Psoas muscle (tissue), 8 donors: ENCODE measurements around the gene DALRD3. TPM values are rescaled to one million over a fixed set of nuclear protein-coding genes. Genes with fewer than 3 reads are reported as not detected.
A peak's percentile ranks its signal among the peaks of the same experiment; 100 is the strongest.

Experiments
- ATAC-seq, 4 donors: fragments of 200-7000 bp; cut with Tn5 transposase; one replicate each; pipeline ENCODE4 v1.9.1; 2020; ENCODE audit warnings: moderate library complexity in 3 of 4, mild to moderate bottlenecking in 2 of 4
- DNase-seq, 2 donors: peaks; one replicate each; pipeline ENCODE4 v3.0.0-alpha.2; 2020
- H3K27ac ChIP-seq: fragments of 200-600 bp; one replicate; pipeline ENCODE4 v1.8.0; 2022
- H3K27me3 ChIP-seq, 3 donors: fragments of 200-600 bp in 1 of 3; one replicate each; pipeline versions ENCODE4 v1.6.1 to v1.8.0; 2013 to 2022; ENCODE audit warnings: low read length in 2 of 3, mild to moderate bottlenecking in 2 of 3, moderate library complexity in 1 of 3; ENCODE audit not compliant: insufficient read depth in 3 of 3
- H3K36me3 ChIP-seq, 2 donors: fragments of 200-600 bp in 1 of 2; one replicate each; pipeline versions ENCODE4 v1.6.1 to v1.8.0; 2013 to 2022; ENCODE audit warnings: low read depth in 1 of 2, mild to moderate bottlenecking in 1 of 2, moderate library complexity in 1 of 2; ENCODE audit not compliant: insufficient read depth in 1 of 2
- H3K4me1 ChIP-seq: fragments of 200-600 bp; one replicate; pipeline ENCODE4 v1.8.0; 2022
- H3K4me3 ChIP-seq: fragments of 200-600 bp; one replicate; pipeline ENCODE4 v1.8.0; 2022; ENCODE audit warnings: mild to moderate bottlenecking
- H3K9me3 ChIP-seq: fragments of 200-600 bp; one replicate; pipeline ENCODE4 v1.8.0; 2022
- WGBS, 3 donors: extraction: QIAGEN DNeasy Blood & Tissue Kit; methylation state at CpG; one replicate each; pipeline versions ENCODE4 v1.1.6 to v1.1.7; 2013; 5-methylcytosine and 5-hydroxymethylcytosine counted together
- intact Hi-C, 2 donors: fragments of 100-400 bp; cut with DNase I; formaldehyde crosslinking; loops; one replicate each; pipeline versions ENCODE4 v1.11.0 to v1.14.2; 2022
- polyA plus RNA-seq, 3 donors: library from polyadenylated mRNA; stranded (reverse); fragments of 200-250 nt; gene quantifications; one replicate each; pipeline ENCODE4 v1.2.3, GENCODE V29; 2013
- total RNA-seq, 4 donors: library from RNA; stranded (reverse); fragmentation: NEBNext Ultra II Directional in 2 of 4; extraction: Animal tissue kit (Norgen Biotek cat#: 25700) in 2 of 4; gene quantifications; one replicate each; pipeline versions ENCODE4 v1.2.1 to v1.2.4, GENCODE V29; 2021 to 2023
- TF ChIP-seq, protein P1 (sequence below): fragments of 200-600 bp; IDR thresholded peaks from one replicate; pipeline ENCODE4 v1.8.0; 2022; ENCODE audit warnings: antibody characterized with exemption
- donor health status: healthy with polysubstance abuse.
- donor health status: DM: no; HTN: no; CAD: no; lungs with moderate emphysema.
- donor health status: Bipolar disorder and iron deficiency.
- donor health status: healthy.
- donor health status: DM: yes; HTN: yes; CAD: no.
- donor health status: DM: no; HTN: no; CAD: no.
- donor health status: DM: no; HTN: no; CAD: no.
- donor health status: DM: yes; HTN: yes; CAD: no.

The DALRD3 gene
- total and polyA plus RNA-seq, 7 donors, result 7.5 to 19.9 (median 10.4) TPM

DNA sequence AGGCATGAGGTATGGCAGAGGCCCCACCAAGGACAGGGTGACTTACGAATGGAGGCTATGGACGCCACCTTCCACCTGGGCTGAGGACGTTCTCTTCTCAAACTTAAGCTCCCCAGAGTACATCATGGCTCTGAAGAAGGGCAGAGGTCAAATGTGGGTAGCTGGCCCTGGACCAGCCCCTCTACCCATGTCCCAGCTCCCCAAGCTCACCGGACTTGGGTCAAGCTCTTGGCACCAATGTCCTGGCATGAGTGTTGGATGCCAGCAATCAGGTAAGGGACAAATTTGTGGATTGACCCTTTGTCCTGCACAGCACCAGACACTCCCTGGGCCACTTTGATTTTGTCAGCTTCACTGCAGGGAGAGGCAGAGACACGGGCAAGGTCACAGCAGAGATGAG, 6.1 kb upstream of the DALRD3 start:
- intact Hi-C loops, result no loop called here
- H3K36me3 ChIP-seq, result peaks cover 5 to 53% of the 10 kb centered on the region in 2 donors

DNA sequence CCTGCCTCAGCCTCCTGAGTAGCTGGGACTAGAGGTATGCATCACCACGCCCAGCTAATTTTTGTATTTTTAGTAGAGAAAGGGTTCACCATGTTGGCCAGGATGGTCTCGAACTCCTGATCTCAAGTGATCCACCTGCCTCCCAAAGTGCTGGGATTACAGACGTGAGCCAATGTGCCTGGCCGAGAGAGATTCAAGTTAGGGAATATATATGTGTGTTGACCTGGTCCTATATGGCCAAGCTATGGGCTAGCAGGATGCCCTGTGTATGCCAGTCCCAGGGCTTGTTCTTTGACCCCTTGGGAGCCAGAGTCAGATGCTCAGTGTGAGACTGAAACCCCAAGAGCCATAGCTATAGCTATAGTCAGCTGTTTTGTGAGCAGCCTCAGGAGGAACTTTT, 5.4 kb upstream of the DALRD3 start:
- 77 to 91% (median 84%) methylated on average over 4 of the region's 4 CpGs for WGBS, 3 donors
- ATAC-seq (no peak), DNase-seq (no peak)
- peaks cover 5 to 53% of the 10 kb centered on the region in 2 donors for H3K36me3 ChIP-seq
- no peak overlapping the region for H3K4me3 ChIP-seq
- H3K9me3 ChIP-seq, result no peaks in the 10 kb centered on the region
- intact Hi-C loops, result no loop called here
- TF ChIP-seq, protein P1, sequence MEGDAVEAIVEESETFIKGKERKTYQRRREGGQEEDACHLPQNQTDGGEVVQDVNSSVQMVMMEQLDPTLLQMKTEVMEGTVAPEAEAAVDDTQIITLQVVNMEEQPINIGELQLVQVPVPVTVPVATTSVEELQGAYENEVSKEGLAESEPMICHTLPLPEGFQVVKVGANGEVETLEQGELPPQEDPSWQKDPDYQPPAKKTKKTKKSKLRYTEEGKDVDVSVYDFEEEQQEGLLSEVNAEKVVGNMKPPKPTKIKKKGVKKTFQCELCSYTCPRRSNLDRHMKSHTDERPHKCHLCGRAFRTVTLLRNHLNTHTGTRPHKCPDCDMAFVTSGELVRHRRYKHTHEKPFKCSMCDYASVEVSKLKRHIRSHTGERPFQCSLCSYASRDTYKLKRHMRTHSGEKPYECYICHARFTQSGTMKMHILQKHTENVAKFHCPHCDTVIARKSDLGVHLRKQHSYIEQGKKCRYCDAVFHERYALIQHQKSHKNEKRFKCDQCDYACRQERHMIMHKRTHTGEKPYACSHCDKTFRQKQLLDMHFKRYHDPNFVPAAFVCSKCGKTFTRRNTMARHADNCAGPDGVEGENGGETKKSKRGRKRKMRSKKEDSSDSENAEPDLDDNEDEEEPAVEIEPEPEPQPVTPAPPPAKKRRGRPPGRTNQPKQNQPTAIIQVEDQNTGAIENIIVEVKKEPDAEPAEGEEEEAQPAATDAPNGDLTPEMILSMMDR, result no peak
- H3K27ac ChIP-seq, result no peak overlapping the region
- H3K27me3 ChIP-seq, result no peaks in the 10 kb centered on the region
- peaks cover 62% of the 10 kb centered on the region for H3K4me1 ChIP-seq

More for the DNA sequence above, 6.1 kb upstream of the DALRD3 start:
- no peak for DNase-seq
- H3K27ac ChIP-seq, result no peak overlapping the region
- H3K9me3 ChIP-seq, result no peaks in the 10 kb centered on the region
- H3K4me3 ChIP-seq, result no peak overlapping the region
- no peaks in the 10 kb centered on the region for H3K27me3 ChIP-seq
- 48 to 67% (median 50%) methylated on average over 5 of the region's 5 CpGs for WGBS, 3 donors
- peaks cover 58% of the 10 kb centered on the region for H3K4me1 ChIP-seq
- TF ChIP-seq, protein P1, result no peak
- no peak for ATAC-seq

DNA sequence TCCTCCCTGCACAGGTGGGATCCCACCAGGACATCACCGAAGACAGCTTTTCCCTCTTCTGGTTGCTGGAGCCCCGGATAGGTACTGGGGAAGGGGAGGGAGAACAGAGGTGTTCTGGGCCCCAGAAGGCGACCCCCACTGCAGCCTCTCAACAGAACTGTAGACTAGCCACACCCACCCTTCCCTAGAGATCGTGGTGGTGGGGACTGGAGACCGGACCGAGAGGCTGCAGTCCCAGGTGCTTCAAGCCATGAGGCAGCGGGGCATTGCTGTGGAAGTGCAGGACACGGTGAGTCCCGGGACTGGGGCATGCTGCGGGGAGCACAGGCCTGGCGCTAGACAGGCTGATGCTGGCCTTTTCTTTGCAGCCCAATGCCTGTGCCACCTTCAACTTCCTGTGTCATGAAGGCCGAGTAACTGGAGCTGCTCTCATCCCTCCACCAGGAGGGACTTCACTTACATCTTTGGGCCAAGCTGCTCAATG, 4.3 kb upstream of the DALRD3 start:
- TF ChIP-seq, protein P1, result no peak
- 17 to 21% (median 17%) methylated on average over 12 of the region's 12 CpGs for WGBS, 3 donors
- Histone ChIP-seq H3K9me3 (no peaks in the 10 kb centered on the region), H3K36me3 (peaks cover 5 to 50% of the 10 kb centered on the region in 2 donors), H3K27me3 (no peaks in the 10 kb centered on the region), H3K4me1 (peaks cover 51% of the 10 kb centered on the region), H3K27ac (peak overlapping the region; percentile 98), H3K4me3 (peak overlapping the region; percentile 86)
- ATAC-seq (no peak), DNase-seq (peak in 1 of 2 donors; percentile 53)
- intact Hi-C loops, result no loop called here

DNA sequence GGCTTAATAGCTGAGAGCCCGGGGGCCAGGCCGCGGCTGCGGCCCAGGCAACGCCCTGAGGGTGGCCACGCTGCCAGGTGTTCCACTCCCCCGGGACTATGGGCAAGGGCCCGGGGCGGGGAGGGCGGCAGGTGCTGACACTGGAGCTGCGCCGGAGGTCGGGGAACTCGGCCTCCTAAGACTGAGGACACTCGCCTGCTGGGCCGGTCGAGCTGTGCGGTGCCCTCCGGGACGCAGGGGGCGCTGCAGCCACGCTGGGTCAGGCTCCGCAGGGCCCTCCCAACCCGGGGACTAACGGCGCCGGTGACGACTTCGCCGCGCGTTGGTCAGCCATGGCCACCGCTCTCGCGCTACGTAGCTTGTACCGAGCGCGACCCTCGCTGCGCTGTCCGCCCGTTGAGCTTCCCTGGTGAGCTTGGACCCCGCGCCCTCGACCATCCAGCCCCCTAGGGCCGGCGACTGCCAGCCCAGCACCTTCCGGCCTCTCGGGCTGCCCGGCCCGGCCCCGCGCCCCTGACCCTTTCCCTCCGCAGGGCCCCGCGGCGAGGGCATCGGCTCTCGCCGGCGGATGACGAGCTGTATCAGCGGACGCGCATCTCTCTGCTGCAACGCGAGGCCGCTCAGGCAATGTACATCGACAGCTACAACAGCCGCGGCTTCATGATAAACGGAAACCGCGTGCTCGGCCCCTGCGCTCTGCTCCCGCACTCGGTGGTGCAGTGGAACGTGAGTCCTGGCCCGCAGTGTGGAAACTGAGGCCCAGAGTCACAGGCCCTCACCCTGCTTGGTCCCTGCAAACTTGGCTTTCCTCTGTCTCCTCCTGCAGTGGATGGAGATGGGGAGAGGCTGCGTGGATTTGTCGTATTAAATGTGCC, 3.7 kb upstream of the DALRD3 start, which contains the start of gene NDUFAF3:
Gene NDUFAF3, plus strand, starts transcription at position 309 of the 875 bp plus-strand sequence. Its CDS starts 24 bp downstream, at position 333.
- ATAC-seq, result peak; percentile 87 to 90 (median 87)
- Histone ChIP-seq H3K27me3 (no peaks in the 10 kb centered on the region), H3K4me1 (peaks cover 51% of the 10 kb centered on the region), H3K36me3 (peaks cover 5 to 45% of the 10 kb centered on the region in 2 donors), H3K27ac (peak within 1 kb of the TSS; percentile 98), H3K4me3 (peak within 1 kb of the TSS; percentile 86), H3K9me3 (no peaks in the 10 kb centered on the region)
- WGBS, 3 donors, result 0 to 1% (median 0%) methylated on average over 61 to 83 of the region's 83 CpGs
- DNase-seq, result peak; percentile 96 to 98
- intact Hi-C loops, result no loop called here
- TF ChIP-seq, protein P1, result peak; percentile 94
